ENCODE measurements around the gene EDIL3. TPM values are rescaled to one million over a fixed set of nuclear protein-coding genes. Genes with fewer than 3 reads are reported as not detected.

EDIL3 gene
- total RNA-seq, 3 donors from 2014 or later: 4.3 to 7.2 (median 4.6) TPM

GRCh38 chr5:83900306-83900705 lies 484.4 kb downstream of the EDIL3 start:
- TF ChIP-seq POLR2A (IDR thresholded peaks at IDR 0.05) (no peak), POLR2AphosphoS5 (IDR thresholded peaks at IDR 0.05) (no peak), CTCF (IDR thresholded peaks at IDR 0.05) (no peak)
- no peaks in the 10 kb centered on the region for H3K9me3 ChIP-seq
- no peaks in the 10 kb centered on the region for H3K27me3 ChIP-seq
- intact Hi-C loops (cut with DNase I; ENCODE audit: low total_unique reads): no loop called here
- no peaks in the 10 kb centered on the region for H3K36me3 ChIP-seq
- no peak for DNase-seq (ENCODE audit: low spot score in 2 of 2)
- no peak overlapping the region for H3K4me3 ChIP-seq
- H3K27ac ChIP-seq: no peak overlapping the region
- H3K4me1 ChIP-seq: no peaks in the 10 kb centered on the region

GRCh38 chr5:83899326-83899970 lies 485.2 kb downstream of the EDIL3 start:
- Histone ChIP-seq H3K27ac (no peak overlapping the region), H3K27me3 (no peaks in the 10 kb centered on the region), H3K36me3 (no peaks in the 10 kb centered on the region), H3K4me1 (no peaks in the 10 kb centered on the region), H3K9me3 (no peaks in the 10 kb centered on the region), H3K4me3 (no peak overlapping the region)
- TF ChIP-seq POLR2A (IDR thresholded peaks at IDR 0.05): no peak
- TF ChIP-seq CTCF (IDR thresholded peaks at IDR 0.05): no peak
- no peak for TF ChIP-seq POLR2AphosphoS5 (IDR thresholded peaks at IDR 0.05)
- no peak for DNase-seq (ENCODE audit: low spot score in 2 of 2)
- intact Hi-C loops (cut with DNase I; ENCODE audit: low total_unique reads): no loop called here

- no peak for DNase-seq (ENCODE audit: low spot score in 2 of 2)
- intact Hi-C loops (cut with DNase I; ENCODE audit: low total_unique reads): no loop called here
- Histone ChIP-seq H3K9me3 (no peaks in the 10 kb centered on the region), H3K27ac (no peak overlapping the region), H3K4me3 (no peak overlapping the region), H3K4me1 (no peaks in the 10 kb centered on the region), H3K27me3 (no peaks in the 10 kb centered on the region), H3K36me3 (no peaks in the 10 kb centered on the region)
- TF ChIP-seq CTCF (IDR thresholded peaks at IDR 0.05) (no peak), POLR2AphosphoS5 (IDR thresholded peaks at IDR 0.05) (no peak), POLR2A (IDR thresholded peaks at IDR 0.05) (no peak)
Observed at GRCh38 chr5:83895860-83896259, 488.8 kb downstream of the EDIL3 start.

GRCh38 chr5:83891261-83891660 lies 493.4 kb downstream of the EDIL3 start:
- Histone ChIP-seq H3K27ac (no peak overlapping the region), H3K36me3 (no peaks in the 10 kb centered on the region), H3K4me1 (no peaks in the 10 kb centered on the region), H3K9me3 (no peaks in the 10 kb centered on the region), H3K27me3 (no peaks in the 10 kb centered on the region), H3K4me3 (no peak overlapping the region)
- TF ChIP-seq POLR2AphosphoS5 (IDR thresholded peaks at IDR 0.05) (no peak), CTCF (IDR thresholded peaks at IDR 0.05) (no peak), POLR2A (IDR thresholded peaks at IDR 0.05) (no peak)
- DNase-seq (ENCODE audit: low spot score in 2 of 2): no peak
- intact Hi-C loops (cut with DNase I; ENCODE audit: low total_unique reads): no loop called here

Measured in breast epithelium (tissue), 4 donors.